Right atrium auricular region (tissue), 2 donors: ENCODE results near the gene MAP2K7. TPM values are rescaled to one million over a fixed set of nuclear protein-coding genes. Genes with fewer than 3 reads are reported as not detected.

Experiments used
- DNase-seq: peaks from one replicate; pipeline ENCODE4 v3.0.0-alpha.2; 2019; ENCODE audit warnings: low spot score
- H3K27ac ChIP-seq, 2 donors: fragments of 200-600 bp; sonication (generic); 1 replicate in 1 of 2; 2 replicates in 1 of 2; pipeline ENCODE4 v1.5.1; 2016 to 2019
- H3K27me3 ChIP-seq, 2 donors: fragments of 200-600 bp; sonication (generic); one replicate each; pipeline versions ENCODE4 v1.5.1 to v1.6.0; 2017 to 2019
- H3K36me3 ChIP-seq: fragments of 200-600 bp; sonication (generic); one replicate; pipeline ENCODE4 v1.5.1; 2016
- H3K4me1 ChIP-seq, 2 donors: fragments of 200-600 bp; sonication (generic); one replicate each; pipeline versions ENCODE4 v1.5.1 to v1.6.0; 2017 to 2019
- H3K4me3 ChIP-seq, 2 donors: fragments of 200-600 bp; sonication (generic); 1 replicate in 1 of 2; 2 replicates in 1 of 2; pipeline ENCODE4 v1.5.1; 2017 to 2019; ENCODE audit warnings: mild to moderate bottlenecking in 1 of 2, moderate library complexity in 1 of 2
- H3K9me3 ChIP-seq, 2 donors: fragments of 200-600 bp; sonication (generic); one replicate each; pipeline ENCODE4 v1.5.1; 2019
- CTCF ChIP-seq, 2 donors: fragments of 200-600 bp; sonication (generic); IDR thresholded peaks; one replicate each; pipeline ENCODE4 v1.5.1; 2019; ENCODE audit warnings: antibody characterized with exemption in 2 of 2
- total RNA-seq, 2 donors: library from RNA; depleted of rRNA; stranded (reverse); fragments of >200 nt; gene quantifications; one replicate each; pipeline ENCODE4 v1.1.0, GENCODE V29; 2016

The MAP2K7 gene
- total RNA-seq, 2 donors from 2014 or later: 12.0 to 14.4 TPM

DNA sequence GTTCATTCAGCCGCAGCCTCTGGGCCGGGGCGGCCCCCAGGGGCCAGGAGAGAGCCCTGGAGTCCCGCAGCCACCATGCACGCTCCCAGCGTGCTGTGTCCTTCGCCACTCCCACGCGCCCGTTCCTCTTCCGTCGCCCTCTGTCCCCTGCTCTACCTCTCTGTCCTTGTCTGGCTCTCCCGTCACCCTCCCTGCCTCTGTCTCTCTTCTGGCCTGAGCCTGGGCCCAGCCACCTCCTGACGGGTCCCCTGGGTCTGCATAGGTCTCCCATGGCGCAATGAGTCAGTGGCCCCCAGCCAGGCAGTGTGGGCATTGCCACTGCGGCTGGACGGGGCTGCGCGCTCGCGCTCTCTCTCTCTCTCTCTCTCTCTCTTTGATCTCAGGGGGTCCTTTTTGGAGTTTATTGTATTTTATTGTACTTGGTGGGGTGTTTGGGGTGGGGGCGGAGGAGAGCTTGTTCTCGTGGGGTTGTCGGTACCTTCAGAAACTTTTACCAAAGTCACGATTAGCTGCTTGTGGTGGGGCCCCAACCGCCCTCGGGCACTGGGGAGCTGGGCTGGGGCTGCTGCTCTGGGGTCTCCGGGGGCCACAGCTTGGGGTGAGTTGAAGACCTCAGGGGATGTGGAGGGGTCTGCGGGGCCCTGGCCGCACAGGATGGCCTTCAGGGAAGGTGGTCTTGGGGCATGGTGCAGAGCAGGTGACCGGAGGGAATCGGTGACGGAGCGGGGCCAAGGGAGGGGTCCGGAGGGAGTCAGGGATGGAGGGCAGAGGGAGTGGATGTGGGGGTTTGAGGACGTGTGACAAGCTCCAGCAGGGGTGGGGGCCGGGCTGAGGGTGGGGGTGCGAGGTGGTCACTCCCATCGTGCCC is 9.3 kb downstream of the MAP2K7 start:
- H3K9me3 ChIP-seq: no peaks in the 10 kb centered on the region
- no peak overlapping the region for H3K4me3 ChIP-seq
- peaks cover 0 to 12% of the 10 kb centered on the region in 2 donors for H3K27me3 ChIP-seq
- peaks cover 0 to 32% of the 10 kb centered on the region in 2 donors for H3K4me1 ChIP-seq
- peaks cover 36% of the 10 kb centered on the region for H3K36me3 ChIP-seq
- no peak for TF ChIP-seq CTCF (IDR thresholded peaks at IDR 0.05)
- no peak overlapping the region for H3K27ac ChIP-seq
- no peak for DNase-seq

- H3K9me3 ChIP-seq: no peaks in the 10 kb centered on the region
- peaks cover 36% of the 10 kb centered on the region for H3K36me3 ChIP-seq
- peaks cover 0 to 15% of the 10 kb centered on the region in 2 donors for H3K27me3 ChIP-seq
- no peak for DNase-seq
- peaks cover 0 to 26% of the 10 kb centered on the region in 2 donors for H3K4me1 ChIP-seq
- no peak for TF ChIP-seq CTCF (IDR thresholded peaks at IDR 0.05)
- H3K27ac ChIP-seq: no peak overlapping the region
- no peak overlapping the region for H3K4me3 ChIP-seq
Observed at GRCh38 chr19:7913652-7914051, 10.0 kb downstream of the MAP2K7 start.

DNA sequence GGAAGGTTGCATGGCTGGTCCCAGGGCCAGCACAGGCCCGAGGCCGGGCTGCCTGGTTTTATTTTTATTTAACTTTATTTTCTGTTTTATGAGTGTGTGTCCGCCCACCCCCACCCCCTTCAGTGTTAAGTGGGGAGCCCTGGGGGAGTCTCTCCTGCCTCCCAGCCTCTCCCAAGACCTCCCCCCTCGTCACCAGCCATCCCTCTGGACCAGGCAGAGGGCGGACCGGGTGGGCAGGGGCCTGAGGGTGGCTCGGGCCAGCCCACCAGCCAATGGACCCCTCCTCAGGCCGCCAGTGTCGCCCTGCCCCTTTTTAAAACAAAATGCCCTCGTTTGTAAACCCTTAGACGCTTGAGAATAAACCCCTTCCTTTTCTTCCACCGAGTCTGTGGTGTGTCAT is 10.4 kb downstream of the MAP2K7 start:
- peaks cover 0 to 27% of the 10 kb centered on the region in 2 donors for H3K4me1 ChIP-seq
- H3K27me3 ChIP-seq: peaks cover 0 to 15% of the 10 kb centered on the region in 2 donors
- no peak for TF ChIP-seq CTCF (IDR thresholded peaks at IDR 0.05)
- no peak overlapping the region for H3K27ac ChIP-seq
- H3K4me3 ChIP-seq: no peak overlapping the region
- H3K9me3 ChIP-seq: no peaks in the 10 kb centered on the region
- DNase-seq: no peak
- H3K36me3 ChIP-seq: peaks cover 36% of the 10 kb centered on the region

GRCh38 chr19:7914598-7915045 is 10.9 kb downstream of the MAP2K7 start, which contains the start of gene TGFBR3L:
TGFBR3L (plus strand) TSS chr19:7914830.
- Histone ChIP-seq H3K4me1 (peaks cover 0 to 32% of the 10 kb centered on the region in 2 donors), H3K36me3 (peaks cover 35% of the 10 kb centered on the region), H3K9me3 (no peaks in the 10 kb centered on the region), H3K4me3 (no peak within 1 kb of the TSS), H3K27me3 (peaks cover 0 to 15% of the 10 kb centered on the region in 2 donors), H3K27ac (no peak within 1 kb of the TSS)
- no peak for TF ChIP-seq CTCF (IDR thresholded peaks at IDR 0.05)
- DNase-seq: no peak

DNA sequence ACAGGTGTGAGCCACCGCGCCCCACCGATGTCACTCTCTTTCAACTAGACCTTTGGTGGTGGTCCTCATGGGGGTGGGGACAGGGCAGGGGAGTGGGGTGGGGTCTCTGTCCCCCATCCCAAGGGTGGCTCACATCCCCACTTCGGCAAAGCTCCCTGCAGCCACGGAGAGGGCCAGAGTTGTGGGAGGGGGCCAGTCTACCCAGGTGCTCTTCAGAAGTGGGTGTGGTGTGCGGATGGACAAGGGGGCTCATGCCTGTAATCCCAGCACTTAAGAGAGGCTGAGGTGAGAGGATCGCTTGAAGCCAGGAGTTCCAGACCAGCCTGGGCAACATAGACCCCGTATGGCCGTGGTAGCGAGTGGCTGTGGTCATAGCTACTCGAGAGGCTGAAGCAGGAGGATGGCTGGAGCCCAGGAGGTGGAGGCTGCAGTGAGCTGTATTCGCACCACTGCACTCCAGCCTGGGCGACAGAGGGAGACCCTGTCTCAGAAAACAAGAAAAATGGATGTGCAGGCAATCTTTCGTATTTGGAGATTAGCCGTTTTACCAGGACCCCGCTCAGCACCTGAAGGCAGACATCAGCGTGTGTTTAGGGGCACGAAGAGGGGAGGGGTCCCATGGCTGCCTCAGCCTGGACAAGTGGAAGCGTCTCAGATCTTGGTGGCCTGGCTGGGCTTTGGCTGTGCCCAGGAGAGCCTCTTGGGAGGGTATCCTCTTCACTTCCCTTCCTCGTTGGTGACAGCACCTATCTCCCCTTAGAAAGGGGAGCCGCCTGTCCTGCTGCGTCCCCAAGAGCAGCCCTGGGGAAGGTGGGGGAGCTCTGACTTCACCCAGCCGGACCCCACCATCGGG is 11.8 kb downstream of the MAP2K7 start:
- peaks cover 0 to 15% of the 10 kb centered on the region in 2 donors for H3K27me3 ChIP-seq
- peak overlapping the region; percentile 35 to 47 for H3K4me3 ChIP-seq
- H3K4me1 ChIP-seq: peaks cover 0 to 36% of the 10 kb centered on the region in 2 donors
- no peak for TF ChIP-seq CTCF (IDR thresholded peaks at IDR 0.05)
- no peaks in the 10 kb centered on the region for H3K9me3 ChIP-seq
- H3K27ac ChIP-seq: no peak overlapping the region
- H3K36me3 ChIP-seq: peaks cover 27% of the 10 kb centered on the region
- no peak for DNase-seq
